Endothelial cell (in vitro differentiated cells): ENCODE results near the gene PLA2G4A. TPM values are rescaled to one million over a fixed set of nuclear protein-coding genes. Genes with fewer than 3 reads are reported as not detected.

ENCODE experiments used
- DNase-seq: peaks from one replicate; pipeline ENCODE4 v3.0.0; 2021; ENCODE audit warnings: low spot score
- H3K27ac Mint-ChIP-seq: one replicate; pipeline ENCODE4 v1.8.0; 2021; ENCODE audit warnings: mixed read lengths, inconsistent platforms; ENCODE audit not compliant: unreplicated experiment
- H3K27me3 Mint-ChIP-seq: one replicate; pipeline ENCODE4 v1.8.0; 2021; ENCODE audit warnings: mild to moderate bottlenecking, moderate library complexity, mixed read lengths, inconsistent platforms; ENCODE audit not compliant: unreplicated experiment
- H3K36me3 Mint-ChIP-seq: one replicate; pipeline ENCODE4 v1.8.0; 2021; ENCODE audit warnings: mild to moderate bottlenecking, low read depth, mixed read lengths, inconsistent platforms; ENCODE audit not compliant: unreplicated experiment
- H3K4me1 Mint-ChIP-seq: one replicate; pipeline ENCODE4 v1.8.0; 2021; ENCODE audit warnings: mild to moderate bottlenecking, mixed read lengths, inconsistent platforms; ENCODE audit not compliant: unreplicated experiment
- H3K4me3 Mint-ChIP-seq: one replicate; pipeline ENCODE4 v1.8.0; 2021; ENCODE audit warnings: mild to moderate bottlenecking, mixed read lengths, inconsistent platforms; ENCODE audit not compliant: unreplicated experiment
- H3K9me3 Mint-ChIP-seq: one replicate; pipeline ENCODE4 v1.8.0; 2021; ENCODE audit warnings: mixed read lengths, inconsistent platforms; ENCODE audit not compliant: unreplicated experiment
- total RNA-seq: library from RNA; stranded (reverse); fragmentation: NEBNext Ultra II Directional; extraction: Animal tissue kit (Norgen Biotek cat#: 25700); gene quantifications from one replicate; pipeline ENCODE4 v1.2.1, GENCODE V29; 2021; ENCODE audit not compliant: unreplicated experiment
- TF ChIP-seq, protein P1 (sequence below): fragments of 200-600 bp; sonication (generic); IDR thresholded peaks from one replicate; pipeline ENCODE4 v1.5.0; 2021; ENCODE audit warnings: antibody characterized with exemption; ENCODE audit not compliant: unreplicated experiment

PLA2G4A gene
- total RNA-seq, 1 donor from 2014 or later, result 12.2 TPM

DNA sequence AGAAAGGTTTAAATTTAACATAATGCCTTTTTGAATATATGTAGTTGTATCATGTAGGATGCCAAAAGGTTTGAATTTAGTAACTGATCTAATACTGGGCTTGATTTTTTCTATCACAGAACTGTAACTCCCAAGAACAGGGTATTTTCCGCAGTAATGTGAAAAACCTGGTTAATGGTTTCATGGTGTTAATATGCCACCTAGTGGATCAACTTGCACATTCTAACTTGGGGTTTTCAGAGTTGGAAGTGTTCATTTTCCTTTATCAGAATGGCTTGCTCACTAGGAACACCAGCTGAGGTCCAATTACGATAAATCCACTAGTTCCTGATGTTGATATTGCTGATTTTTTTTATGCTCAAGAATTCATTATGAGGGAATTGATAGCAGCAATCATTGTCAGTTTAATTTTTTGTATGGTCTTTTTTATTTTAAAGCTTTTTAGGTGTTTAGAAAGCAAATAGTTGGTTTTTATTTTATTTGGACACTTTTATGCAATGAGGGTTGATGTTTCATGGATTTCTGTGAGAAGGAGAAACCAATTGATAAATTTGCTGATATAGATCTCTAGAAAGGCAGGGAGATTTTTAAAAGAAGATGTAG lies 157.2 kb downstream of the PLA2G4A start:
- H3K36me3 Mint-ChIP-seq, result no peaks in the 10 kb centered on the region
- peaks cover 1% of the 10 kb centered on the region for H3K27me3 Mint-ChIP-seq
- H3K27ac Mint-ChIP-seq, result no peak overlapping the region
- TF ChIP-seq, protein P1, sequence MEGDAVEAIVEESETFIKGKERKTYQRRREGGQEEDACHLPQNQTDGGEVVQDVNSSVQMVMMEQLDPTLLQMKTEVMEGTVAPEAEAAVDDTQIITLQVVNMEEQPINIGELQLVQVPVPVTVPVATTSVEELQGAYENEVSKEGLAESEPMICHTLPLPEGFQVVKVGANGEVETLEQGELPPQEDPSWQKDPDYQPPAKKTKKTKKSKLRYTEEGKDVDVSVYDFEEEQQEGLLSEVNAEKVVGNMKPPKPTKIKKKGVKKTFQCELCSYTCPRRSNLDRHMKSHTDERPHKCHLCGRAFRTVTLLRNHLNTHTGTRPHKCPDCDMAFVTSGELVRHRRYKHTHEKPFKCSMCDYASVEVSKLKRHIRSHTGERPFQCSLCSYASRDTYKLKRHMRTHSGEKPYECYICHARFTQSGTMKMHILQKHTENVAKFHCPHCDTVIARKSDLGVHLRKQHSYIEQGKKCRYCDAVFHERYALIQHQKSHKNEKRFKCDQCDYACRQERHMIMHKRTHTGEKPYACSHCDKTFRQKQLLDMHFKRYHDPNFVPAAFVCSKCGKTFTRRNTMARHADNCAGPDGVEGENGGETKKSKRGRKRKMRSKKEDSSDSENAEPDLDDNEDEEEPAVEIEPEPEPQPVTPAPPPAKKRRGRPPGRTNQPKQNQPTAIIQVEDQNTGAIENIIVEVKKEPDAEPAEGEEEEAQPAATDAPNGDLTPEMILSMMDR, result peak; percentile 75
- no peaks in the 10 kb centered on the region for H3K9me3 Mint-ChIP-seq
- no peak overlapping the region for H3K4me3 Mint-ChIP-seq
- DNase-seq, result peak; percentile 28
- H3K4me1 Mint-ChIP-seq, result peaks cover 16% of the 10 kb centered on the region

DNA sequence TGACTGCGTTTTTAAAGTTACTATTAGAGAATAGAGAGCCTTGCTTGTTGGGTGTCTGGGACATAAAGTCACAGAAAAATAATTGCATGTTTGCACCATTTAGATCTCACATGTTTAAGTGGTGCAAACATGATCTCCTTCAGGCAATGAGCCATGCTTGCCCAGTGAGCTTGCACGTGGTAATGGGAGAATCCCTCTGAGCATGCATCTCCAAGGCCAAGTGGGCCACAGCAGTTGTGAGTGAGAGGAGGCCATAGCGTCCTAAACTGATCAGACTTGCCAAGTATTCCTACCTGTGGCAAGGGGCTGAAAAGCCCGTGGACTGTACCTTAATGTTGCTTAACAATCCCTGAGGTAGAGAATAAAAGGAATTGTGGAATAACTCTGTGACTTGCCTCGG lies 158.3 kb downstream of the PLA2G4A start:
- H3K36me3 Mint-ChIP-seq, result no peaks in the 10 kb centered on the region
- no peak overlapping the region for H3K27ac Mint-ChIP-seq
- TF ChIP-seq, protein P1, result no peak
- H3K4me1 Mint-ChIP-seq, result peaks cover 16% of the 10 kb centered on the region
- no peak for DNase-seq
- H3K4me3 Mint-ChIP-seq, result no peak overlapping the region
- H3K9me3 Mint-ChIP-seq, result no peaks in the 10 kb centered on the region
- H3K27me3 Mint-ChIP-seq, result peaks cover 1% of the 10 kb centered on the region

DNA sequence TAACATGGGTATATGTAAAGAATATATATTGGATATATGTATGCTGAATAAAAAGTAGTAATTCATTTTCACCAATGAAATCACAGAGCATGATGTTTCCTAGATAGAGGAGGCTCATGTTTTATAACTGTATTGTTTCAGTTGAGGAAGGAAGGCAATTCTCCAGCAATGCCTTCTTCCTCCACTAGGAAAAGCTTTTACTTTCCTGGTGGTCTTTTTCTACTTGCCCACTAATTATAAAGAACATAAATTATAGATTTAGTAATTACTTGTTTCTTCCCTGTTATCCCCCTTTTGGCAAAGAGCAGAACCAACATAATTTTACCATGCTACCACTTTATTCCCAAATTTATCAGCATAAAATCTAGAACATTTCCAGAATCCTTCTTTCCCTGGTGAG lies 159.0 kb downstream of the PLA2G4A start:
- Mint-ChIP-seq H3K4me1 (peaks cover 16% of the 10 kb centered on the region), H3K27me3 (peaks cover 1% of the 10 kb centered on the region), H3K27ac (no peak overlapping the region), H3K4me3 (no peak overlapping the region), H3K36me3 (no peaks in the 10 kb centered on the region), H3K9me3 (no peaks in the 10 kb centered on the region)
- TF ChIP-seq, protein P1, result peak; percentile 75
- no peak for DNase-seq

DNA sequence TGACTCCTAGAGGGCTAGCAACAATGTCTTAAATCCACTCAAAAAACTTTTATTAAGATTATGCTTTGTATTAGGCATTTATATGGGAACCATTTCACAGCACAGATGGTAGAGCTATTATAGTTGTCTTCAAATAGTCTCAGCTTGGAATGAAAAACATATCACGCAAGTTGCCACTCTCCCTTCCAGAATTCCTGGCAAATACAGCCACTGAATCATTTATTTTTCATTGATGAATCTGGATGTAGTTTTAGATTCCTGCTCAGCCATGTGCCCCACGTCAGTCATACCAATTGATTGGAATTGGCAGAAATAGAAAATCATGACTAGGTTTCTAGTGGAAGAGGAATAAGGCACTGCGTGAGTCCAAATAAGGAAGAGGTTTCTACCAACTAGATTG lies 165.2 kb downstream of the PLA2G4A start:
- no peak for DNase-seq
- Mint-ChIP-seq H3K4me1 (peaks cover 9% of the 10 kb centered on the region), H3K36me3 (no peaks in the 10 kb centered on the region), H3K9me3 (no peaks in the 10 kb centered on the region), H3K27ac (no peak overlapping the region), H3K4me3 (no peak overlapping the region), H3K27me3 (peaks cover 1% of the 10 kb centered on the region)
- TF ChIP-seq, protein P1, result no peak

DNA sequence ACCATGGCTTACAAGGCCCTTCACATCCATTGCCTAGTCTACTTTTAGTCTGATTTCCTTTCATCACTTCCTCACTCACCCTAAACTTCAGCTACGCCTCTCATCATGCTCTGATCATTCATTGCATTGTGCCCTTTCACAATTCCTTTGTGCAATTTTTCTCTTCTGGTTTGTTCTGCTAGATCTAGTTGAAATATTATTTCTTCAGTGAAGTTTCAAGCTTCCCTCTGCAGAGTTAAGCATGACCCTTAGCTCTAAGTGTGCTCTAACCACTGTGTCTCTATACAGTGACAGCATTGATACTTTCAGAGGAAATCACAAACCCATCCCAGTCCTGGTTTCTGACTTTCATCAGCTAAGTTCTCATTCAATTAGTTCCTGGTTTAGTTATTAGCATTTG lies 166.1 kb downstream of the PLA2G4A start:
- Mint-ChIP-seq H3K9me3 (no peaks in the 10 kb centered on the region), H3K27ac (no peak overlapping the region), H3K36me3 (no peaks in the 10 kb centered on the region), H3K27me3 (peaks cover 1% of the 10 kb centered on the region), H3K4me1 (peaks cover 12% of the 10 kb centered on the region), H3K4me3 (no peak overlapping the region)
- DNase-seq, result no peak
- TF ChIP-seq, protein P1, result no peak
